Activated T-helper 1 cell treated with Interleukin-2 at 50 U/mL for 16 hours (primary cell): Measurements from ENCODE around the gene MTERF2.
"Not testable (repeated sequence)": the region's sequence is repeated elsewhere in the genome, so short reads cannot be mapped to it uniquely, and the experiment has no call there.

Experiments
- DNase-seq: peaks from one replicate; pipeline ENCODE4 v3.0.0-alpha.2; 2020; ENCODE audit warnings: low read depth

MTERF2 gene

GRCh38 chr12:106986625-106987389, at the start of gene MTERF2:
MTERF2 (minus strand) TSS chr12:106987146; CDS start chr12:106978714, 8,432 bp downstream.
- peak; percentile 63 for DNase-seq

DNA sequence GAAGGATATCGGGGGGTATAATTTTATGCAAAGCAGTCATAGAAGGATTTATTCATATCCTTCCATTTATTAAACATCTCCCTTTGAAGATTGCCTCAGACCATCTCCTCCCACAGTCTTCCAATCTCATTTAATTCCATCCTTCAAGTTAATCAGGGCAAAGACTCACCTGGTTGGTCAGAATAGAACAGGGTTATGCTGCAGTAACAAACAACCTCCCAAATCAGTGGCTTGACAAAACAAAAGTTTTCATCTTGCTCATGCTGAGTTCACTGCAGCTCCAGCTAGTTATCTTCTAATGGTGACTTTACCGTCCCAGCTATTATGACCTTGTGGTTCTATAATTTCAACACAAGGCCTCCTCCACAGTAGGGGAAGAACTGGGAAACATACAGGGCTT, 48.8 kb upstream of the MTERF2 start:
- DNase-seq, result no peak

GRCh38 chr12:107033758-107034739, 47.1 kb upstream of the MTERF2 start:
- DNase-seq, result no peak

- no peak for DNase-seq
Observed at GRCh38 chr12:107032266-107032665, 45.3 kb upstream of the MTERF2 start.

DNA sequence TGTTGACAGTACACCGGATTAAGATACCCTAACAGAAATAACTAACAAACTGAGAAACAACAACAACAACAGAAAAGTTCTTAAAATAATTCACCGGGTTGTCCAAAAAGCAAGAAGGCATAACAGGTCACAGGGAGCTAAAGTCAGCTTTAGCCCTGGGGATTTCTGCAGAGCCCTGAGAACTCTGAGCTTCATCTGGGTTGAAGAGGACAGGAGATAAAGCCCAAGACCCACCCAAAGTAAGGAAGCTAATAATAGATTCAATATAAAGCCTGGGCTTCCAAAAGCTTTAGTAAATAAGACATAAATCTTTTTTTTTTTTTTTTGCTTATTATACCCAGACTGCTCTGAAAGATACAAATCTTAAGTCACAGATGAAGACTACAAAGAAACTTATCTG, 44.1 kb upstream of the MTERF2 start:
- no peak for DNase-seq

DNA sequence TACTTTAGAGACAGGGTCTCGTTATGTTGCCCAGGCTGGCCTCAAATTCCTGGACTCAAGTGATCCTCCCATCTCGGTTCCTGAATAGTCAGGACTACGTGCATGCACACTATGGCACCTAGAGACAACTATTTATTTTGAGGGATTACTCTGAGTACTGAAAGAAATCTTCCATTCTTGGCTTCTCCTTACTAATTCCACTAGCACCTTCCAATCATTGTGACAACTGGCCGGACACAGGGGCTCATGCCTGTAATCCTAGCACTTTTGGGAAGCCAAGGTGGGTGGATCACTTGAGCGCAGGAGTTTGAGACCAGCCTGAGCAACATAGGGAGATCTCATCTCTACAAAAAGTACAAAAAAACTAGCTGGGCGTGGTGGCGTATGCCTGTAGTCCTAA, 42.1 kb upstream of the MTERF2 start:
- DNase-seq, result no peak

DNA sequence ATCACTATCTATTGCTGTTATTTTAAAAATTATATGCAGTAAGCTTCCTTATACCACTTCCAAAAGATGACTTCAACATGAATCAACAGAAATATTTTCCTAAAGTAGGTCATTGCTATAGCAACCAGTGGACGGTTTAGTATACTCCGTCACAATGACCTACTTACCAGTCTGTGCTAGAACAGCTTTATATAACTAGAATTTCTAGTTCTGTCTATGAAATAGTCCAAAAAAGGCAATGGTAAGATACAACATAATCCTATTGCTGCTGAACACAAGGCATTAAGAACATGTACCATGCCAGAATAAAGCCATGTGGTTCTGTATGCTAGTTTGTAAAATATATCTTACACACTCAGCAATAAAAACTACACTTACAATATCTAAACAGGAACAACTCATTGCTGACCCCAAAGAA, 40.7 kb upstream of the MTERF2 start:
- DNase-seq, result no peak

DNA sequence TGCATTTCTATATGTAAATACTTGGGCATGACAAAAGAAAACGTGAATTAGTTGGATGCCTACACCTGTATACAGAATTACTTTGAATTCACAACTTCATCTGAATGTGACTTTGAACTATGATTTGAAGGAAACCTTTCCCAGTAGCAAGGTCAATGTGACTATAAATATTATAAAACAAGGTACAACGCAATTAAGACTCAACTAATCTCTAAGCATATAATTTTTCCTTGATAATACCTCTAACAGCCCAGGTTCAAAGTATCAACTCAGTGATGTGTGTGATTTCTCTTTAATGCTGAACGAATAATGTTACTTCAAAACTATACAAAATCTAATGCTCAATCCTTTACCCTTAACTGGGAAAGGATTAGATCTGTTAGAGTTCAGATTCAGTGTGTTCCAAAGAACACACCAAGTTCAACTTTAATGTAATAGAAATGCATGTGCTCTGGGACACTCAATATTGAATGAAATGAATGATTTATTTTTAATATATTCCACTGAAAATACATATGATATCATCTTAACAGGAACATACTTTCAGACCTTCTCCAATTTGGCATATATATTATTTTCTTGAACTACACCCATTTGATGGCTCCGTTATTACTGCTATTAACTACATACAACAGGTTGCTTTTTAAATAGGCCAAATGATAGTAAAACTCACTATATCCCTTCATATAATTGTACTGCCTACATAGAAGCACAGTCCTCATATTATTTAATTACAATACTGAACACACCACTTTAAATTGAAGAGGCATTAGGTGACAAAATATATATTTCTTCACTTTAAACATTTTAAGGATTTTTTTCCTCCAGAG, 40.1 kb upstream of the MTERF2 start:
- DNase-seq, result no peak

DNA sequence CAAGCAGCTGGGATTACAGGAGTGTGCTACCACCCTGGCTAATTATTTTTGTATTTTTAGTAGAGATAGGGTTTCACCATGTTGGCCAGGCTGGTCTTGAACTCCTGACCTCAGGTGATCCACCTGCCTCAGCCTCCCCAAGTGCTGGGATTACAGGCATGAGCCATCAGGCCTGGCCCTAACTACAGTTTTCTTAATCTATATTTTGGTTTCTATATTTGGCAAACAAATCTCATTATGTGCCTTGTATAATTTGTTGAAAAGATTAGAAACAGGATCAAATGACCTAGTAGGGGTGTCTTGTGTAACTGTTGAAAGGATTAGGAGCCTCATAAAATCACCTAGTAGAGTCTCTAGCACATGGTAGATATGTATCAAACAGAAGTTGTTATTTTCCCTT, 39.4 kb upstream of the MTERF2 start:
- DNase-seq, result not testable (repeated sequence)

- DNase-seq, result no peak
Observed at GRCh38 chr12:107025671-107026070, 38.7 kb upstream of the MTERF2 start.

DNA sequence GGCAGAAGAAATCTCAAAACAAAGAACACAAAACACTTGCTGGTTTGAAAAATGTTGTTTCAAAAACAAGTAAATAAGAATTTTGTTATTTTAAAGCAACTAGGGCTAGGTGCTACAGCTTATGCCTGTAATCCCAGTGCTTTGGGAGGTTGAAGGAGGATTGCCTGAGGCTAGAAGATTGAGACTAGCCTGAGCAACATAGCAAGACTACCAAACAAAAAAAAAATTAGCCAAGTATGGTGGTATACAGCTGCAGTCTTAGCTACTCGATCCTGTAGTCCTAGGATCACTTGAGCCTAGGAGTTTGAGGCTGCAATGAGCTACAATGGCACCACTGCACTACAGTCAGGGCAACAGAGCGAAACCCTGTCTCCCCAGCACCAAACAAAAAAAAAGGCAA, 32.6 kb upstream of the MTERF2 start:
- DNase-seq, result no peak

GRCh38 chr12:107017042-107017441, 30.1 kb upstream of the MTERF2 start:
- DNase-seq, result no peak

DNA sequence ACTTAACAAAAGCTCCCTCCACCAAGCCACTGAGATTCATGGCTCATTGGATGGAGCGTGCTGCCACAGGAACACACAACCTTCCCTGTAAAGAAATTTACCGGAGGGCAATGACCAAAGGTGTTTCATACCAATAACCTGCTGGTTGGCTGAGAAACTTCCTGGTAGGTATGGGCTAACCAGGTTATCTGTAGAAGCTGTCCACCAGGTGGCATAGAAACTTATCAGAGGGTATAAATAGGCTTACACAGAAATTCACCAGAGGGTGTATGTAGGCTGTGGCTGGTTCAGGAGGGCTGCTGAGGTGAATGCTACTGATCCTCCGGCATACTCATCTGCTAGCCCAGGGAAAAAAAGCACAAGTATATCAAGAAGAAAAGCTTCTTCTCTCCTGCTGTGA, 27.1 kb upstream of the MTERF2 start:
- no peak for DNase-seq

DNA sequence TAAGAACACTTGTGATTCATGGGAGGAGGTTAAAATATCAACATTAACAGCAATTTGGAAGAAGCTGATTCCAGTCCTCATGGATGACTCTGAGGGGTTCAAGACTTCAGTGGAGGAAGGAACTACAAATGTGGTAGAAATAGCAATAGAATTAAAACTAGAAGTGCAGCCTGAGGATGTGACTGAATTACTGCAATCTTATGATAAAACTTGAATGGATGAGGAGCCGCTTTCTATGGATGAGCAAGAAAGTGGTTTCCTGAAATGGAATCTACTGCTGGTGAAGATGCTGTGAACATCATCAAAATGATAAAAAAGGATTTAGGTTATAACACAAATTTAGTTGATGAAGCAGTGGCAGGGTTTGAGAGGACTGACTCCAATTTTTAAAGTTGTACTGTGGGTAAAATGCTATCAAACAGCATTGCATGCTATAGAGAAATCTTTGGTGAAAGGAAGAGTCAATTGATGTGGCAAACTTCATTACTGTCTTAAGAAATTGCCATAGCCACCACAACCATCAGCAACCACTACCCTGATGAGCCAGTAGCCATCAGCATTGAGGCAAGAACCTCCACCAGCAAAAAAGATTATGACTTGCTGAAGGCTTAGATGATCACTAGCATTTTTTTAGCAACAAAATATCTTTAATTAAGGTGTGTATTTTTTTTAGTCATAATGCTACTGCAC, 25.9 kb upstream of the MTERF2 start:
- DNase-seq, result no peak

- no peak for DNase-seq
Observed at GRCh38 chr12:107011519-107011918, 24.6 kb upstream of the MTERF2 start.

DNA sequence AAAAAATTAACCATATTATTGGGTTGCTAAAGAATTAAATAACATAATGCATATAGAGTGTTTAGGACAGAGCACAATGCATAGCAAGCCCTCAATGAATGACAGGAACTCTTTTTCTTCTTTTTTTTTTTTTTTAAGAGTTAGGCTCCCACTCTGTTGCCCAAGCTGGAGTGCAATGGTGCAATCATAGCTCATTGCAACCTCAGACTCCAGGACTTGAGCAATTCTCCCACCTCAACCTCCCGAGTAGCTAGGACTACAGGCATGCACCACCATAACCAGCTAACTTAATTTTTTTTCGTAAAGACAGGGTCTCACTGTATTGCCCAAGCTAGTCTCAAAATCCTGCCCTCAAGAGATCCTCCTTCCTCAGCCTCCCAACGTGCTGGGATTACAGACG, 20.5 kb upstream of the MTERF2 start:
- no peak for DNase-seq

DNA sequence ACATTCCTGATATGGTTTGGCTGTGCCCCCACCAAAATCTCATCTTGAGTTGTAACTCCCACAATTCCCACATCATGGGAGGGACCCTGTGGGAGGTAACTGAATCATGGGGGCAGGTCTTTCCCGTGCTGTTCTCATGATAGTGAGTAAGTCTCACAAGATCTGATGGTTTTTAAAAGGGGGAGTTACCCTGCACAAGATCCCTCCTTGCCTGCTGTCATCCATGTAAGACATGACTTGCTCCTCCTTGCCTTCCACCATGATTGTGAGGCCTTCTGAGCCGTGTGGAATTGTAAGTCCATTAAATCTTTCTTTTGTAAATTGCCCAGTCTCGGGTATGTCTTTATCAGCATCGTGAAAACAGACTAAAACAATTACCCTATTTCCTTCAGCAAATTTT, 15.7 kb upstream of the MTERF2 start:
- not testable (repeated sequence) for DNase-seq

DNA sequence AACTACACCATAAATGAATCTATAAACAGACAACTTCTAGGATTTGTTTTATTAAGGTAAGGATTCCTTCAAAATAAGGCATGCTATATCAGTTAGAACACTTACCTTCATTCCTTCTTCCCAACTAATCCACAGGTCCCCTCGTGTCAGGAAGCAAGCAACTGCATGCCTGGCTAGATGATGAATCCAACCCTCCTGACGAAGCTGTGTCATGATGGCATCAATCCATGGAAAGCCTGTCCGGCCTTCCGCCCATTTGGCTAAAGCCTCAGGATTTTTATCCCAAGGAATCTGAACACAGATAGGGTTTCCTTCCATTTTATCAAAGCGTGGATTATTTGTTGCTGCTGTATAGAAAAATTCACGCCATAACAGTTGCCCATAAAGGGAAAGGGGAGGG, 12.5 kb upstream of the MTERF2 start:
- no peak for DNase-seq

GRCh38 chr12:106997916-106998315, 11.0 kb upstream of the MTERF2 start:
- DNase-seq, result no peak

DNA sequence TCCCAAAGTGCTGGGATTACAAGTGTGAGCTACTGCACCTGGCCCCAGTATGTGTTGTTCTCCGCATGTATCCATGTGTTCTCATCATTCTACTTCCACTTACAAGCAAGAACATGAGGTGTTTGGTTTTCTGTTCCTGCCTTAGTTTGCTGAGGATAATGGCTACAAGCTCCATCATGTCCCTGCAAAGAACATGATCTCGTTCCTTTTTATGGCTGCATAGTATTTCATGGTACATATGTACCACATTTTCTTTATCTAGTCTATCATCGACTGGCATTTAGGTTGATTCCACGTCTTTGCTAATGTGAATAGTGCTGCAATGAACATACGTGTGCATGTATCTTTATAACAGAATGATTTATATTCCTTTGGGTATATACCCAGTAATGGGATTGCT, 9.2 kb upstream of the MTERF2 start:
- DNase-seq, result not testable (repeated sequence)

DNA sequence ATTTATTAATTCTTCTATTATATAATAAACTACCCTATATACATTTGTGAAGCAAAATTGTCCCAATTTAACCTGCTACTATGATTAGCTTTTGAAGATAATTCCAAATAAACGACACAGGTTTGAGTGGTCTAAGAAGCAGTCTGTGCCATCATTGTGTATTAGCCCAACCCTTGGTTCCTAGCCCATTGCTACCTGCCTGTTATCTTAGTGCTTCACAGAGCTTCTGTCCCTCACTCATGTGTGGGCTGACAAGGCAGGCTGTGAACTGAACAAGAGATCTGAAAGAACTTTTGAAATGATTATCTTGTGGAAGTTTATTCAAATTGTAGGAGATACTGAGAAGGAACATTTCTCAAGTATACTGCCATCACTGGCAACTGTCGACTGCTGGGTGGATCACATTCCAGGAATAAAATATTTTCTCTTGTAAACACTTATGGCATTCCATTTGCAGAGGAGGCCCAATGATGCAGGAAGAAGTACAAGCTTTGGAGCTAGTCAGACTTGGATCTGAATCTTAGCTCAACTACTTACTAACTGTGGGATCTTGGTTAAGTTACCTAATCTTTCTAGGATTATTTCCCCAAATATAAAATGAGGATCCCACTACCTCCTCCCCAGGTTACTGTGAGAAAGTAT, 7.8 kb upstream of the MTERF2 start:
- no peak for DNase-seq
